T-helper 2 cell treated with Interferon-gamma antibody and Interleukin-4, amounts not matched to agents 100 ng/mL and 5 ng/mL, for 36 hours (primary cell): ENCODE data around the gene LIN7A. TPM values are rescaled to one million over a fixed set of nuclear protein-coding genes. Genes with fewer than 3 reads are reported as not detected.

Experiments
- intact Hi-C: fragments of 100-400 bp; cut with micrococcal nuclease; formaldehyde crosslinking; loops from one replicate; pipeline ENCODE4 v1.15.1; 2023
- total RNA-seq: library from RNA; stranded (reverse); gene quantifications from 2 replicates; pipeline ENCODE4 v1.2.3, GENCODE V29; 2022

Gene LIN7A
- total RNA-seq, 1 donor from 2014 or later = 0.18 TPM

DNA sequence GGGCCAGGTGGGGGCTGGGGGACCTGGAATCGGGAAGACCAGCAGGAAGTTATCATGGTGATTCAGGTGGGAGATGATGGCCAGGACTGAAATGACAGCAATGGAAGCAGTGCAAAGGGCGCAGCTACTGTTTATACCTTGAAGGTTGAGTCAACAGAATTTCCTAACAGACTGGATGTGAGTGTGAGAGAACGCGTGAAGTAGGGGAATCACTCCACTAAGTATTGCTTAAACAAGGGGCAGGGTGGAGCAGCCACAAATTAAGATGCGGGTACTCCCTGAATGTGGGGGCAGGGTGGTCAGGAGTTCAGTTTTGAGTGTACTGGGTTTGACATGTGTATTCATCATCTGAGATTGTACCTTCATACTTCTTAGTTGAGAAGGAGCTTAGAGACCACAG is 175.9 kb downstream of the LIN7A start:
- intact Hi-C loops = loop anchor here (10.0 kb wide), 1 partner anchor 287 kb away; no protein-coding TSS in a partner anchor

DNA sequence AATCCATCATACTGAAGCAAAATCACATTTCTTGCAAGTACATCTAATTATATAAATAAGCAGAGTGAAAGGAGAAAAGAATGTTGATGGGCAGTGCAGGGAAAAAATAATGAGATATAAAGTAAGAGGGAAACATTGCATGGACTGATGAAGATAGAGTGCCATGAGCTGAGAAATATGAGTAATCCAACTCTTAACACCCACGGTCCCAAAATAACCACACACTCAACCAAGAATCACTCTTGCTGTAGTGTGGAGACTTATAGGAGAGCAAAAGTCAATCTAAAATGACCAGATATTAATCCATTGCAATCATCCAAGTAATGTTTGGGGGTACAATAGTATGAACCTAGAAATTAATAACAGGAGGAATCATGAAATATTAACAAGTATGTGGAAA is 180.9 kb downstream of the LIN7A start:
- intact Hi-C loops = no loop called here

DNA sequence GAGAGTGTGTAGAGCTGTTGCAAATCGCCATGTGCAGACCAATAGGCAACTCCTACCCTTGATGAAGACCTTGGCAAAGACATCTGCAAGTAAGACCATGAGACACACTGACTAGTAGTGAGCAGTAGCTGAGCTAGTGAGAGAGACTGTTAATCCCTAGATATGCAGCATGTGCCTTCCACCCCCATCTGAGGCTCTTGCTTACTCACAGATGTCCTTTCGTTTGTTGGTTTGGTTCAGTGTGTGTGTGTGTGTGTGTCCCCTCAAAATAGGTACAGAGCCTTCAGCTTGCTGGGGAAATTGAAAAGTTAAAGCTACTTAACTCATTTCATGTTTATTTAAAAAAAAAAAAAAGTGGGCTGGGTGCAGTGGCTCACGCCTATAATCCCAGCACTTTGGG is 183.5 kb downstream of the LIN7A start:
- intact Hi-C loops = no loop called here

DNA sequence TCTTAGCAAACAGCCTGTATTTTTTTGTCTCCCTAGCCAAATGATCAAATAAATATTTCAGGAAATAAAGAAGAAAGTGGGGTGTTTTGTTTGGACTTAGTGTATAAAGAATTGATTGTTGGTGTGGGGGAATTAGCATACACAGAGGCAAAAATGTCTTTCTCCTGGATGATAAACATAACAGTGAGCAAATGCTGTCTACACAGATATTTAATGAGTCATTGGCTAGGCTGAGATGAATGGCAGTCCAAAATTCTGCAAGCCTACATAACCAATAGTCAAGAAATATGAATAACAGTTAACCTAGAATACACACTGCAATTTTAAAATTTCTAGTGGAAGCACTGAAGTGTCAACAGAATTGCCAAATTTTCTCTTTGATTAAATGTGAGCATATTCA is 185.3 kb downstream of the LIN7A start:
- intact Hi-C loops = no loop called here

DNA sequence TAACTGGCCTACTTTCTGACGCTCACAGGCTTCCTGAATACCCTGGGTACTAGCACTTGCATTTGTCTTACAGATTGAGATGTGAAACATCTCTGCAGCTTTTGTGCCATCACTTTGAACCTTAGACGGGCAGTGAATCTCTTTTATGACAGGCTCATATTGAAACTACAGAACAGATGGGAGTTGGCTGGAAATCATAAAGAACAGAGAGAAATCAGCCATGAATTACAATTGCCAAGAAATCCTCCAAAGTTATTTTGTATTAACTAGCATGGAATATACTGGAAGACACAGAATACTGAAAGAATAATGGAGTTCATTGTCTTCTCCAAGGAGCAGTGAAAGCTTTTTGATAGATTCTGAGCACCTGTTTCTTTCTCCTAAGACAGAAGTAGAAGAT is 188.3 kb downstream of the LIN7A start:
- intact Hi-C loops = no loop called here

DNA sequence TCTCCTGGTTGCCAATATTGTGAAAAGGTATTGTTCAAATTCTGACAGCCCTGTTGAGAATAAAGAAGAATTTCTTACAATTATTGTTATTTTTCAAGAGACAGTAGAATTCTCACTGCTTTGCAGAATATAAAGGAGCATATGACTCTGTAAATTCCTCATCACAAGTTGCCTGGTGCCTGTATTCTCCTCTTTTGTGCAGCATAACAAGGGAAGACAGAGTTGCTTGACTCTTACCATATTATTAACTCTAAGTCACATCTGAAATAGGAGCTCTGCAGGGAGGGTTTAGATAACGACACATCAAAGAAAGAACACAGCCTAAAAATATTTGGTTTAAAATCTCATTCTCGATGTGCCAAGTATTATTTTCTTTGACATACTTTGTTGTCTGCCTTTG is 189.9 kb downstream of the LIN7A start:
- intact Hi-C loops = no loop called here

DNA sequence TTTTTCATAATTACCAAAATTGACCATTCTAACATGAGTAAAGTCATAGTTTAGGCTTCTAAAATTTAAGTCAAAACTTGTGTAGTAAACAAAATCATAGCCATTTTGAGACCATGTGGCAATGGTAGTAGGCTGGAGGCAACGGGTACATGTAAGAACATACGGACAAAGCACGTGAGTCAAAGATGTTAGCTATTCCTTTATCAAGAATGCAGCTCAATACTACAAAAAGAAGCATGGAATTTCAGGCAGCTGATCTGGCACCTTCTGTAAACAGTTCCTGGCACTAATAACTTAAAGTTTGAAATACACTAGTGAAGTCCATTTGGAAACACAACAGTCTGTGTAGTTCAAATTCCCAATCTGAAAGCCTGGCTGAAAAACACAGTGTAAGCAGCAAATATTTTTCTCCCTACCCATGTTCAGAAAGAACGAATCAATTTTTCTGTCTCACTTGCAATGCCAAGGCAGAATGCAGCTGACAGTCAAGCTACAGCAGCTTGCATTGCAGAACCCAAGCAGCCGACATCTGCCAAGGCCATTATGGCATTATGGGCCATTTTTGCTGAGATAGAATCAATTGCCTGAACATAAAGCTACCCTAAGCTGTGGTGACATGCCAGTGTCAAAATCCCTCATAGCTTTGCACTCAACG is 191.8 kb downstream of the LIN7A start:
- intact Hi-C loops = no loop called here

Other genes with a start within 250 kb of the LIN7A start
- not detected in 2 replicates for gene MYF6, start 230.3 kb downstream of the LIN7A start, total RNA-seq
- gene MYF5, start 221.0 kb downstream of the LIN7A start, total RNA-seq = not detected in 2 replicates
- gene ACSS3, start 140.1 kb upstream of the LIN7A start, total RNA-seq = not detected in 2 replicates